Mammary epithelial cell (primary cell): Measurements from ENCODE around the gene TOP3B.

Experiments used
- CTCF ChIP-seq, 2 donors: IDR thresholded peaks in 1 of 2; conservative IDR thresholded peaks in 1 of 2; 2 replicates each; pipeline ENCODE4 v1.5.1; 2011 to 2012; ENCODE audit warnings: inconsistent platforms in 2 of 2, low read length in 2 of 2, mild to moderate bottlenecking in 2 of 2, control low read depth in 1 of 2, low read depth in 1 of 2; ENCODE audit not compliant: insufficient read depth in 1 of 2; ENCODE audit errors: extremely low read depth in 1 of 2
- EZH2 ChIP-seq: IDR thresholded peaks from 2 replicates; pipeline ENCODE4 v1.6.1; 2012; ENCODE audit warnings: low read length, inconsistent platforms, borderline replicate concordance

GRCh38 chr22:21975273-21975672, 7.3 kb downstream of the TOP3B start:
- TF ChIP-seq CTCF (conservative IDR thresholded peaks at IDR 0.05 in 1 of 2, IDR thresholded peaks at IDR 0.05 in 1 of 2; ENCODE audit: extremely low read depth in 1 of 2, insufficient read depth in 1 of 2, low read depth in 1 of 2, low read length in 2 of 2), result no peak
- TF ChIP-seq EZH2, result no peak
